Colonic mucosa (tissue), 4 donors: ENCODE data around the gene RGCC. TPM values are rescaled to one million over a fixed set of nuclear protein-coding genes. Genes with fewer than 3 reads are reported as not detected.

ENCODE experiments used
- DNase-seq: peaks from one replicate; pipeline ENCODE4 v3.0.0-alpha.2; 2020
- H3K27ac ChIP-seq: fragments of 200-600 bp; one replicate; pipeline ENCODE4 v1.8.0; 2021
- H3K27me3 ChIP-seq: fragments of 200-600 bp; one replicate; pipeline ENCODE4 v1.8.0; 2021
- H3K36me3 ChIP-seq: fragments of 200-600 bp; one replicate; pipeline ENCODE4 v1.8.0; 2021
- H3K4me1 ChIP-seq: fragments of 200-600 bp; one replicate; pipeline ENCODE4 v1.8.0; 2021; ENCODE audit warnings: mild to moderate bottlenecking
- H3K4me3 ChIP-seq: fragments of 200-600 bp; one replicate; pipeline ENCODE4 v1.8.0; 2021
- H3K9ac ChIP-seq, 2 donors: one replicate each; pipeline ENCODE4 v1.7.0; 2013; ENCODE audit warnings: control low read depth in 2 of 2, low read depth in 2 of 2, low read length in 2 of 2
- H3K9me3 ChIP-seq: fragments of 200-600 bp; one replicate; pipeline ENCODE4 v1.8.0; 2021
- intact Hi-C: fragments of 100-400 bp; cut with DNase I; formaldehyde crosslinking; loops from one replicate; pipeline ENCODE4 v1.14.1; 2022
- total RNA-seq, 2 donors: library from RNA; stranded (reverse); fragmentation: NEBNext Ultra II Directional in 1 of 2; extraction: Animal tissue kit (Norgen Biotek cat#: 25700) in 1 of 2; gene quantifications; one replicate each; pipeline ENCODE4 v1.2.1, GENCODE V29; 2021
- TF ChIP-seq, protein P1 (sequence below): fragments of 200-600 bp; IDR thresholded peaks from one replicate; pipeline ENCODE4 v1.8.0; 2022; ENCODE audit warnings: antibody characterized with exemption, mild to moderate bottlenecking
- donor health status: healthy.
- donor health status: DM: no; HTN: no; CAD: no.
- donor health status: DM: no; HTN: no; CAD: no.

RGCC gene
- total RNA-seq, 2 donors from 2014 or later = 5.6 to 10.4 TPM

DNA sequence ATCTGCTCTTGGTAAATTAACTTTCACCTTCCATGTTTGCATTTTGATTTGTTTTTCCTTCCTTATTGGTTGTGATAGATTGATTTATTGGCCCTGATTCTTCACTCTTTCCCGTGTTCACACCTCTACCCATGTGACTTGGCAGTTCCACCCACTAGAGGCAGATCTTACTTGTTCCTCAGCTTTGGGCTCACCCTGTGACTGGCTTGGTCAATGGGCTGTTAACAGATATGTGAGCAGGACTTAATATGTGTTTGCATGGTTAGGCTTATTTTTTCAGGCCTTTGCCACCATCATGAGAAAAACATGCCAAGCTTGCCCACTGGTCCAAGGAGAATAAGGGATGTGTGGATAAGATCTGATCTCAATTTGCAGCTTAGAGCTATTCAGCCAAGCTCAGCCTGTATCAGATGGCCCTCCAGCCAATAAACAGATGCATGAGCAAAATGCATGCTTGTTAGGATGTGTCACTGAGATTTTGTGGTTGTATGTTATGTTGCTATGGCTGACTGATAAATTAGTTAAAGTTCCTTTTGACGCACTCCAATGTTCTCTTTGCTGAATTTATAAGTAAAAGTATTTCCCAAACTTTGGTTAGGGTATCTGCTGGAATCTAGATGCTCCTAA, 48.0 kb downstream of the RGCC start:
- H3K36me3 ChIP-seq = no peaks in the 10 kb centered on the region
- H3K9ac ChIP-seq = no peak overlapping the region

DNA sequence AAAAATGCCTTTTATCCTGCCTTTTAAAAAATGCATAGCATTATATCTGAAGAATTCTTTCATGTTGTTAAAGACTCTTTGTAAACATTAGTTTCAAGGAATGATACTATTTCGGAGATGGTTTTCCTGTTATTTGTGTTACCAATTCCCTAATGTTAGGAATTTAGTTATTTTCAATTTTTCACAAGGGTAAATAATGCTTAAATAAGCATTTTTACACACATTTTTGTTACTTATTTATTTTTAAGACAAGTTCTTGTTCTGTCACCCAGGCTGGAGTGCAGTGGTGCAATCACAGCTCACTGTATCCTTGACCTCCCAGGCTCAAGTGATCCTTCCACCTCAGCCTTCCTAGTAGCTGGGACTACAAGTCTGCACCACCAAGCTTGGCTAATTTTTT, 49.0 kb downstream of the RGCC start:
- Histone ChIP-seq H3K27ac (no peak overlapping the region), H3K9me3 (no peaks in the 10 kb centered on the region), H3K4me1 (no peaks in the 10 kb centered on the region), H3K4me3 (no peak overlapping the region), H3K9ac (no peak overlapping the region), H3K36me3 (no peaks in the 10 kb centered on the region), H3K27me3 (no peaks in the 10 kb centered on the region)
- TF ChIP-seq, protein P1, sequence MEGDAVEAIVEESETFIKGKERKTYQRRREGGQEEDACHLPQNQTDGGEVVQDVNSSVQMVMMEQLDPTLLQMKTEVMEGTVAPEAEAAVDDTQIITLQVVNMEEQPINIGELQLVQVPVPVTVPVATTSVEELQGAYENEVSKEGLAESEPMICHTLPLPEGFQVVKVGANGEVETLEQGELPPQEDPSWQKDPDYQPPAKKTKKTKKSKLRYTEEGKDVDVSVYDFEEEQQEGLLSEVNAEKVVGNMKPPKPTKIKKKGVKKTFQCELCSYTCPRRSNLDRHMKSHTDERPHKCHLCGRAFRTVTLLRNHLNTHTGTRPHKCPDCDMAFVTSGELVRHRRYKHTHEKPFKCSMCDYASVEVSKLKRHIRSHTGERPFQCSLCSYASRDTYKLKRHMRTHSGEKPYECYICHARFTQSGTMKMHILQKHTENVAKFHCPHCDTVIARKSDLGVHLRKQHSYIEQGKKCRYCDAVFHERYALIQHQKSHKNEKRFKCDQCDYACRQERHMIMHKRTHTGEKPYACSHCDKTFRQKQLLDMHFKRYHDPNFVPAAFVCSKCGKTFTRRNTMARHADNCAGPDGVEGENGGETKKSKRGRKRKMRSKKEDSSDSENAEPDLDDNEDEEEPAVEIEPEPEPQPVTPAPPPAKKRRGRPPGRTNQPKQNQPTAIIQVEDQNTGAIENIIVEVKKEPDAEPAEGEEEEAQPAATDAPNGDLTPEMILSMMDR = no peak
- DNase-seq = no peak
- intact Hi-C loops = no loop called here

More for the DNA sequence above, 48.0 kb downstream of the RGCC start:
- no peaks in the 10 kb centered on the region for H3K4me1 ChIP-seq
- no peaks in the 10 kb centered on the region for H3K27me3 ChIP-seq
- H3K4me3 ChIP-seq = no peak overlapping the region
- H3K9me3 ChIP-seq = no peaks in the 10 kb centered on the region
- no peak overlapping the region for H3K27ac ChIP-seq
- no peak for DNase-seq
- TF ChIP-seq, protein P1 = no peak
- intact Hi-C loops = no loop called here

DNA sequence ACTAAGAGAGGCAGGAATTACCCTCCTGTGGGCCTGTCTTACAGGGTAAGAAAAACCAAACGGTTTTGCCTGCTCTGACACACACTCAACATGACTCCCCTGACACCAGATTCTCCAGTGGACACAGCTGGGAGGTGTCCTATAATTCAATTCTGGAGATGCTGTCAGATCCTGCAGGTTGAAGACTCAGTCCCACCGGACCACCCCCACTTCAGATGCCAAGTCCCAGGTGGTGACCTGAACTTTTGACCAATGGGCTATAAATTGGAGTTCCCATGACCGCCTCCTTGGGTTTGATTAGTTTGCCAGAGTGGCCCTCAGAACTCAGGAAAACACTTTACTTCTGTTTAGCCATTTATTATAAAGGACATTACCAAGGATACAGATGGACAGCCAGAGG, 52.6 kb downstream of the RGCC start:
- Histone ChIP-seq H3K9me3 (no peaks in the 10 kb centered on the region), H3K36me3 (no peaks in the 10 kb centered on the region), H3K27ac (no peak overlapping the region), H3K27me3 (no peaks in the 10 kb centered on the region), H3K9ac (no peak overlapping the region), H3K4me1 (no peaks in the 10 kb centered on the region), H3K4me3 (no peak overlapping the region)
- TF ChIP-seq, protein P1 = no peak
- intact Hi-C loops = no loop called here
- DNase-seq = no peak

DNA sequence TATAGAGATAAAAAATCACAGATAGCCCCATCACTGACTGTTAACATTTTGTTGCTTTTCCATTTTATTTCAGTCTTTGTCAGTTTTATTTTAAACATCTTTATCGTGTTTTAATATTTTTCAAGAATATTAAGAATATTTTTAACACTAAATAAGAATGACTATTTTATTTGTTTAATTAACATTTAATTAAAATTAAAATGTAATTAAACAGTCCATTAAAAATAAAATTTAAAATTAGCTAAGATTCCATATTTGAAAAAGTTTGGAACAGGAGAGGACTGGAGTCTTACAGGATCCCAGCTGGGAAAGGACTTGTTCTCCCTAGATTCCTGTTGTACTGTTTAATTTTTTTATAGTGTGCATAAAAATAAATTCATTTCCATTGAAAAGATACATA, 54.5 kb downstream of the RGCC start:
- no peak overlapping the region for H3K27ac ChIP-seq
- H3K36me3 ChIP-seq = no peaks in the 10 kb centered on the region
- intact Hi-C loops = no loop called here
- no peaks in the 10 kb centered on the region for H3K9me3 ChIP-seq
- no peak for DNase-seq
- H3K4me1 ChIP-seq = no peaks in the 10 kb centered on the region
- TF ChIP-seq, protein P1 = no peak
- no peak overlapping the region for H3K4me3 ChIP-seq
- H3K9ac ChIP-seq = no peak overlapping the region
- H3K27me3 ChIP-seq = no peaks in the 10 kb centered on the region

DNA sequence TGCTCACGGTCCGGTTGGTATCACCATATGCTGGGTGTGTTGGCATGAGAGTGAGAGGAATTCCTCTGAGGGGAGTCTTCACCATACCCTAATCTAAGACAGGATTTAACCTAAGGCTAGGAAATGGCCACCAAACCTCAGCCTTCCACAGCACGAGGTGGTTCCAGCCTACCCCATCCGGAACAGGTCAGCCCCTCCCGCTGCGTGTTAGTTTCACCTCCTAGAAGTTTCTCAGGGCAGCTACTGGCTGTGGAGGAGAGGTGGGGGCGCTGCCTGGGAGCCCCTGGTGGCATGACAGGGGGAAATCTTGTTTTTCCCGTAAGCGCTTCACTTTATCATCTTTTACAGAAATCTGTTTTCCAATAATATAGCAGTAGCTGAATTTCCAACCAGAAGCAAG, 55.1 kb downstream of the RGCC start:
- TF ChIP-seq, protein P1 = no peak
- Histone ChIP-seq H3K9me3 (no peaks in the 10 kb centered on the region), H3K4me3 (no peak overlapping the region), H3K9ac (no peak overlapping the region), H3K36me3 (no peaks in the 10 kb centered on the region), H3K27me3 (no peaks in the 10 kb centered on the region), H3K27ac (no peak overlapping the region), H3K4me1 (no peaks in the 10 kb centered on the region)
- DNase-seq = no peak
- intact Hi-C loops = no loop called here
